WTC11 (cell line): ENCODE results near the gene ARSJ.

ENCODE experiments used
- FOXP1 ChIP-seq: sonication (generic); formaldehyde crosslinking; IDR thresholded peaks from 2 replicates; pipeline ENCODE4 v1.8.0; 2022; ENCODE audit warnings: missing genetic modification reagents, mild to moderate bottlenecking, moderate library complexity, borderline replicate concordance
- JUN ChIP-seq: sonication (generic); formaldehyde crosslinking; IDR thresholded peaks from 2 replicates; pipeline ENCODE4 v1.8.0; 2023; ENCODE audit warnings: mild to moderate bottlenecking, missing genetic modification reagents
- USF1 ChIP-seq: sonication (generic); formaldehyde crosslinking; IDR thresholded peaks from 2 replicates; pipeline ENCODE4 v1.8.0; 2022; ENCODE audit warnings: mild to moderate bottlenecking, missing genetic modification reagents
- TF ChIP-seq, protein P1 (sequence below): sonication (generic); formaldehyde crosslinking; IDR thresholded peaks from 2 replicates; pipeline ENCODE4 v1.8.1; 2022; ENCODE audit warnings: low read depth, missing genetic modification reagents, borderline replicate concordance
- TF ChIP-seq, protein P2 (sequence below): sonication (generic); formaldehyde crosslinking; IDR thresholded peaks from 2 replicates; pipeline ENCODE4 v1.8.1; 2023; ENCODE audit warnings: mild to moderate bottlenecking, moderate library complexity, missing genetic modification reagents
- TF ChIP-seq, protein P3 (sequence below): fragments of 200-600 bp; IDR thresholded peaks from 2 replicates; pipeline ENCODE4 v1.8.0; 2022; ENCODE audit warnings: antibody characterized with exemption

DNA sequence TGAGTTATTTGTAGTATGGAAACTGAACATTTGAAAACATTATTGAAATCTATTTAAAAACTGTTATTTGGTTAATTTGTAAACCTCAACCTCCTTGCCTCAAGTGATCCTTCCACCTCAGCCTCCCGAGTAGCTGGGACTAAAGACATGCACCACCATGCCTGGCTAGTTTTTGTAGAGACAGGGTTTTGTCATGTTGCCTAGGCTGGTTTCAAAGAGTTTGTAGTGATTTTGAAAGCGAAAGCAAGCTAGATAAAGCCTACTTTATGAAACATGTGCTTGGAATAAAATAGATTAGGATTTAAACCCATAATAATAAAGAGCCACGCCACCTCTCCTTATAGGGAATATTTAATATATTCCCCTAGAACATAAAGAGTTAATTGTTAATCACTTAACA is 23.5 kb downstream of the ARSJ start:
- no peak for TF ChIP-seq FOXP1
- TF ChIP-seq, protein P1, sequence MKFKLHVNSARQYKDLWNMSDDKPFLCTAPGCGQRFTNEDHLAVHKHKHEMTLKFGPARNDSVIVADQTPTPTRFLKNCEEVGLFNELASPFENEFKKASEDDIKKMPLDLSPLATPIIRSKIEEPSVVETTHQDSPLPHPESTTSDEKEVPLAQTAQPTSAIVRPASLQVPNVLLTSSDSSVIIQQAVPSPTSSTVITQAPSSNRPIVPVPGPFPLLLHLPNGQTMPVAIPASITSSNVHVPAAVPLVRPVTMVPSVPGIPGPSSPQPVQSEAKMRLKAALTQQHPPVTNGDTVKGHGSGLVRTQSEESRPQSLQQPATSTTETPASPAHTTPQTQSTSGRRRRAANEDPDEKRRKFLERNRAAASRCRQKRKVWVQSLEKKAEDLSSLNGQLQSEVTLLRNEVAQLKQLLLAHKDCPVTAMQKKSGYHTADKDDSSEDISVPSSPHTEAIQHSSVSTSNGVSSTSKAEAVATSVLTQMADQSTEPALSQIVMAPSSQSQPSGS (CRISPR knock-in tag): no peak
- no peak for TF ChIP-seq JUN (CRISPR knock-in tag)
- TF ChIP-seq, protein P2, sequence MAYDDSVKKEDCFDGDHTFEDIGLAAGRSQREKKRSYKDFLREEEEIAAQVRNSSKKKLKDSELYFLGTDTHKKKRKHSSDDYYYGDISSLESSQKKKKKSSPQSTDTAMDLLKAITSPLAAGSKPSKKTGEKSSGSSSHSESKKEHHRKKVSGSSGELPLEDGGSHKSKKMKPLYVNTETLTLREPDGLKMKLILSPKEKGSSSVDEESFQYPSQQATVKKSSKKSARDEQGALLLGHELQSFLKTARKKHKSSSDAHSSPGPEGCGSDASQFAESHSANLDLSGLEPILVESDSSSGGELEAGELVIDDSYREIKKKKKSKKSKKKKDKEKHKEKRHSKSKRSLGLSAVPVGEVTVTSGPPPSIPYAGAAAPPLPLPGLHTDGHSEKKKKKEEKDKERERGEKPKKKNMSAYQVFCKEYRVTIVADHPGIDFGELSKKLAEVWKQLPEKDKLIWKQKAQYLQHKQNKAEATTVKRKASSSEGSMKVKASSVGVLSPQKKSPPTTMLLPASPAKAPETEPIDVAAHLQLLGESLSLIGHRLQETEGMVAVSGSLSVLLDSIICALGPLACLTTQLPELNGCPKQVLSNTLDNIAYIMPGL (CRISPR knock-in tag): no peak
- no peak for TF ChIP-seq USF1
- TF ChIP-seq, protein P3, sequence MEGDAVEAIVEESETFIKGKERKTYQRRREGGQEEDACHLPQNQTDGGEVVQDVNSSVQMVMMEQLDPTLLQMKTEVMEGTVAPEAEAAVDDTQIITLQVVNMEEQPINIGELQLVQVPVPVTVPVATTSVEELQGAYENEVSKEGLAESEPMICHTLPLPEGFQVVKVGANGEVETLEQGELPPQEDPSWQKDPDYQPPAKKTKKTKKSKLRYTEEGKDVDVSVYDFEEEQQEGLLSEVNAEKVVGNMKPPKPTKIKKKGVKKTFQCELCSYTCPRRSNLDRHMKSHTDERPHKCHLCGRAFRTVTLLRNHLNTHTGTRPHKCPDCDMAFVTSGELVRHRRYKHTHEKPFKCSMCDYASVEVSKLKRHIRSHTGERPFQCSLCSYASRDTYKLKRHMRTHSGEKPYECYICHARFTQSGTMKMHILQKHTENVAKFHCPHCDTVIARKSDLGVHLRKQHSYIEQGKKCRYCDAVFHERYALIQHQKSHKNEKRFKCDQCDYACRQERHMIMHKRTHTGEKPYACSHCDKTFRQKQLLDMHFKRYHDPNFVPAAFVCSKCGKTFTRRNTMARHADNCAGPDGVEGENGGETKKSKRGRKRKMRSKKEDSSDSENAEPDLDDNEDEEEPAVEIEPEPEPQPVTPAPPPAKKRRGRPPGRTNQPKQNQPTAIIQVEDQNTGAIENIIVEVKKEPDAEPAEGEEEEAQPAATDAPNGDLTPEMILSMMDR: no peak
